Spinal cord (tissue), 10 donors: ENCODE data around the gene MFAP3L. TPM values are rescaled to one million over a fixed set of nuclear protein-coding genes. Genes with fewer than 3 reads are reported as not detected.
A peak's percentile ranks its signal among the peaks of the same experiment; 100 is the strongest.

Experiments
- DNase-seq, 6 donors: peaks; one replicate each; pipeline versions ENCODE4 v3.0.0 to v3.0.0-alpha.2; 2013 to 2015; ENCODE audit warnings: low spot score in 6 of 6, low read depth in 4 of 6
- H3K27ac ChIP-seq: one replicate; pipeline ENCODE4 v1.5.1; 2013; ENCODE audit warnings: low read depth, low read length, control low read depth
- H3K27me3 ChIP-seq: one replicate; pipeline ENCODE4 v1.6.1; 2013; ENCODE audit warnings: low read length; ENCODE audit not compliant: control insufficient read depth, insufficient read depth
- H3K36me3 ChIP-seq: one replicate; pipeline ENCODE4 v1.6.1; 2013; ENCODE audit warnings: low read length; ENCODE audit not compliant: control insufficient read depth, insufficient read depth
- H3K4me1 ChIP-seq: one replicate; pipeline ENCODE4 v1.6.1; 2013; ENCODE audit warnings: low read length; ENCODE audit not compliant: control insufficient read depth, insufficient read depth
- H3K4me3 ChIP-seq: one replicate; pipeline ENCODE4 v1.5.1; 2013; ENCODE audit warnings: low read depth, low read length, control low read depth
- H3K9me3 ChIP-seq: one replicate; pipeline ENCODE4 v1.6.1; 2013; ENCODE audit warnings: low read length; ENCODE audit not compliant: control insufficient read depth, insufficient read depth
- WGBS: methylation state at CpG from one replicate; pipeline ENCODE4 v1.1.5; 2013; ENCODE audit warnings: missing lambda C conversion rate; ENCODE audit not compliant: insufficient coverage; 5-methylcytosine and 5-hydroxymethylcytosine counted together
- polyA plus RNA-seq, 2 donors: library from polyadenylated mRNA; unstranded; fragments of 120-200 nt; gene quantifications; one replicate each; pipeline ENCODE4 v1.2.1, GENCODE V29; 2013; ENCODE audit not compliant: insufficient read length in 2 of 2
- total RNA-seq, 2 donors: library from RNA; depleted of rRNA in 1 of 2; stranded (reverse); fragments of 120-200 nt in 1 of 2; fragments of >200 nt in 1 of 2; gene quantifications; one replicate each; pipeline versions ENCODE4 v1.2.3 to v1.2.4, GENCODE V29; 2013 to 2014
- donor health status: healthy.

The MFAP3L gene
- total and polyA plus RNA-seq, 4 donors = 18.2 to 34.4 (median 22.8) TPM

GRCh38 chr4:169998981-169999380, 27.2 kb downstream of the MFAP3L start:
- H3K4me1 ChIP-seq = peaks cover 13% of the 10 kb centered on the region
- peaks cover 3% of the 10 kb centered on the region for H3K36me3 ChIP-seq
- H3K9me3 ChIP-seq = no peaks in the 10 kb centered on the region
- no peak for DNase-seq
- H3K27me3 ChIP-seq = no peaks in the 10 kb centered on the region
- WGBS = no CpG with 5 or more reads among the region's 1 CpG
- no peak overlapping the region for H3K4me3 ChIP-seq
- no peak overlapping the region for H3K27ac ChIP-seq

- WGBS = 86% methylated on average over 6 of the region's 10 CpGs
- no peak for DNase-seq
- Histone ChIP-seq H3K4me3 (no peak overlapping the region), H3K36me3 (peaks cover 5% of the 10 kb centered on the region), H3K4me1 (peaks cover 13% of the 10 kb centered on the region), H3K27me3 (no peaks in the 10 kb centered on the region), H3K27ac (no peak overlapping the region), H3K9me3 (no peaks in the 10 kb centered on the region)
Measured at GRCh38 chr4:169996379-169997240, 29.6 kb downstream of the MFAP3L start.

- Histone ChIP-seq H3K4me1 (peaks cover 13% of the 10 kb centered on the region), H3K4me3 (no peak overlapping the region), H3K27ac (peak overlapping the region; percentile 65), H3K27me3 (no peaks in the 10 kb centered on the region), H3K9me3 (no peaks in the 10 kb centered on the region), H3K36me3 (peaks cover 8% of the 10 kb centered on the region)
- WGBS = 32% methylated on average over 5 of the region's 9 CpGs
- peak in 4 of 6 donors; percentile 46 to 82 (median 55) for DNase-seq
Measured at GRCh38 chr4:169993531-169993930, 32.7 kb downstream of the MFAP3L start.

DNA sequence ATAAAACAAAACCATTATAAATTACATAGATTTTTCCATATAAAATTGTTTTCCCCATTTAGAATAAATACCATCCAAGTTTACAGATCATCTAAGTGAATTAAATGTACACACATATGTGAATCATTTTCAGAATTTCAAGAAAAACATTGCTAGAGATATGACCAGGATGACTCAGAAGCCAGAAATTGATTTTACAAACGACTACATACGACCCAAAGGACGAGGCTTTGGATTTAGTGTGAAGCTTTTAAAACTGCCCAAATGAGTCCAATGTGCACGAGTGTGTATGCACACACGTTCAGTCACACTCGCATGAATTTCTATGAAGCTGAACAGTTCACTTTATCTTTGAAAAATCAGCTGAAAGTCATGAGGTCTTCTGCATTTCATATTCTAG, 37.9 kb downstream of the MFAP3L start:
- DNase-seq = no peak
- Histone ChIP-seq H3K36me3 (peaks cover 5% of the 10 kb centered on the region), H3K4me3 (no peak overlapping the region), H3K9me3 (no peaks in the 10 kb centered on the region), H3K4me1 (peaks cover 2% of the 10 kb centered on the region), H3K27me3 (no peaks in the 10 kb centered on the region), H3K27ac (no peak overlapping the region)
- 85% methylated on average over 6 of the region's 6 CpGs for WGBS

GRCh38 chr4:169987327-169988228, 38.6 kb downstream of the MFAP3L start:
- 100% methylated on average over 1 of the region's 6 CpGs for WGBS
- no peak overlapping the region for H3K27ac ChIP-seq
- no peak overlapping the region for H3K4me3 ChIP-seq
- H3K36me3 ChIP-seq = peaks cover 5% of the 10 kb centered on the region
- H3K9me3 ChIP-seq = no peaks in the 10 kb centered on the region
- DNase-seq = no peak
- no peaks in the 10 kb centered on the region for H3K27me3 ChIP-seq
- no peaks in the 10 kb centered on the region for H3K4me1 ChIP-seq

DNA sequence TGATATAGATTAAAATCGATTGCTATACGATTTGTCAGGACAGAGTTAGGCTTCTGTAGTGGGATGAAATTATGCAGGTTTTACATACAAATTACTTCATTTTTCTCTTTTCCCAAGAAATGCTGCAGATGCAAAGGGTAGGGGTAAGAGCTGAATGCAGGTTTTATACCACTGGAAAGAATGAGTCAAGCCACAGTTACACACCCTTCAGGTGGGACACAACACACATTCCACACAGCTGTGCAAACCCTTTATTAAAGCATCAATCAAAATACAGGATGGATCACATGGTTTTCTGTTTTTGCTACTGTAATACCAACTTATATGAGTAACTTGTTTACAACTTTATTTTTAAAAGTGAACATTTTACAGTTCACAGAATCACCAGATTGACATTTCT, 39.8 kb downstream of the MFAP3L start:
- H3K27ac ChIP-seq = no peak overlapping the region
- peaks cover under 1% of the 10 kb centered on the region for H3K36me3 ChIP-seq
- H3K27me3 ChIP-seq = no peaks in the 10 kb centered on the region
- no peak overlapping the region for H3K4me3 ChIP-seq
- H3K9me3 ChIP-seq = no peaks in the 10 kb centered on the region
- no peak for DNase-seq
- no CpG with 5 or more reads among the region's 2 CpGs for WGBS
- H3K4me1 ChIP-seq = no peaks in the 10 kb centered on the region

DNA sequence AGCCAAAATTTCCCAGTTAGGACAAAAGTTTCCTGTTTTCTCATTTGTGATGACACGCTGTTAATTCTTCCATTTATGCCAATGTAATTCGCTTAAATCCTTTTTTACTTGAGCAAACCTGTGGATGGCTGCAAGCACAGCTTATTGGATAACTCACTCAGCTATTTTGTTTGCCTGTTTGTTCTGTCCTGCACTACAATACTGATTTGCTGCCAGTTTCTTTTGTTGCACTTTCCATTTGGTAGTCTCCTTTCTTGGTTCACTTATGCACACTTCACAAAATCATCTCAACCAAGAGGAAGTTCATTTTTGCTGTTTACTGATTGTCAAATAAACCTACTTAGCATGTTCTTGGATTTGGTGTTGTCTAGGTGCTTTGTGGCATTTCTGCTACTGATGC, 40.3 kb downstream of the MFAP3L start:
- no peak for DNase-seq
- Histone ChIP-seq H3K4me1 (no peaks in the 10 kb centered on the region), H3K27me3 (no peaks in the 10 kb centered on the region), H3K4me3 (no peak overlapping the region), H3K27ac (no peak overlapping the region), H3K9me3 (no peaks in the 10 kb centered on the region), H3K36me3 (no peaks in the 10 kb centered on the region)
- 48% methylated on average over 2 of the region's 2 CpGs for WGBS

- H3K4me3 ChIP-seq = no peak overlapping the region
- H3K27ac ChIP-seq = no peak overlapping the region
- H3K36me3 ChIP-seq = no peaks in the 10 kb centered on the region
- H3K9me3 ChIP-seq = no peaks in the 10 kb centered on the region
- DNase-seq = peak in 1 of 6 donors; percentile 10
- WGBS = 100% methylated on average over 1 of the region's 4 CpGs
- no peaks in the 10 kb centered on the region for H3K27me3 ChIP-seq
- H3K4me1 ChIP-seq = no peaks in the 10 kb centered on the region
Measured at GRCh38 chr4:169984745-169985144, 41.5 kb downstream of the MFAP3L start.

DNA sequence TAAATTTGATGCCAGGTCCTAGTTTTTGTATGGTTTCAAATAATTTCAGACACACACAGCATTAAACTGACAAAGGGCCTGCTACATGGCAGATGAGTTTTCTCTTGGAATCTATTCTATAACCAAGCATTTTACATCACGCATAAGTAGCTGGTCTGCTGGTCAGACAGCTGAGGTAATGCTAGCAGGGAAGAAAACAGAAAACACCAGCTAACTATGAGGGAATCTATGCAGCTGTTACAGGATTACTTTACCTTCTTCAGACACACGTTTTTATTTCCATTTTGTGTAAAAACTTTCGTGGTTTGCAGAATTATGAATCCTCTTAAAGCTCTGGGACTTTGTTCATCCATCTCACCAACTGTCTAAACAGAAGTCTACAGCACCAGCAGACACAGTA, 42.0 kb downstream of the MFAP3L start:
- Histone ChIP-seq H3K4me3 (no peak overlapping the region), H3K4me1 (no peaks in the 10 kb centered on the region), H3K36me3 (no peaks in the 10 kb centered on the region), H3K27ac (no peak overlapping the region), H3K27me3 (no peaks in the 10 kb centered on the region), H3K9me3 (no peaks in the 10 kb centered on the region)
- 65% methylated on average over 2 of the region's 3 CpGs for WGBS
- peak in 1 of 6 donors; percentile 43 for DNase-seq
